ENCODE measurements around the gene LEKR1. TPM values are rescaled to one million over a fixed set of nuclear protein-coding genes. Genes with fewer than 3 reads are reported as not detected.

LEKR1 gene
- total RNA-seq, 1 donor from 2014 or later, result 1.3 TPM

GRCh38 chr3:157078131-157078810 lies 252.1 kb downstream of the LEKR1 start:
- DNase-seq (ENCODE audit: low read depth), result no peak

DNA sequence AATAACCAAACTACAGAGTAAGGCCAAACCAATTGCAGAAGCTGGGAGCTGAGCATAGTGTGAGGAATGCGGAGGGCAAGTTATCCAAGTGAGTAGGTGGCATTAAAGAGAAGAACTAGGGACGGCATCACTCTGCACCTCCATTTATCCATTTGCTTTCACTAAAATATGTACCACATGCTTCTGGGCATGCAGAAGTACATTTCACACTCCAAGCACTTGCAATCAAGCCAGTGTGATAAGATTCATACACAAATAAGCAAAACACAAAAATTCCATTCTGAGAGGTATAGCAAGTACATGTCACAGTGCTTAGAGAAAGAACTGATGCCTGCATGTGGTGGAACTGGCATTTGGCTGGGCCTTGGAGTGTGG lies 252.6 kb downstream of the LEKR1 start:
- DNase-seq (ENCODE audit: low read depth), result no peak

DNA sequence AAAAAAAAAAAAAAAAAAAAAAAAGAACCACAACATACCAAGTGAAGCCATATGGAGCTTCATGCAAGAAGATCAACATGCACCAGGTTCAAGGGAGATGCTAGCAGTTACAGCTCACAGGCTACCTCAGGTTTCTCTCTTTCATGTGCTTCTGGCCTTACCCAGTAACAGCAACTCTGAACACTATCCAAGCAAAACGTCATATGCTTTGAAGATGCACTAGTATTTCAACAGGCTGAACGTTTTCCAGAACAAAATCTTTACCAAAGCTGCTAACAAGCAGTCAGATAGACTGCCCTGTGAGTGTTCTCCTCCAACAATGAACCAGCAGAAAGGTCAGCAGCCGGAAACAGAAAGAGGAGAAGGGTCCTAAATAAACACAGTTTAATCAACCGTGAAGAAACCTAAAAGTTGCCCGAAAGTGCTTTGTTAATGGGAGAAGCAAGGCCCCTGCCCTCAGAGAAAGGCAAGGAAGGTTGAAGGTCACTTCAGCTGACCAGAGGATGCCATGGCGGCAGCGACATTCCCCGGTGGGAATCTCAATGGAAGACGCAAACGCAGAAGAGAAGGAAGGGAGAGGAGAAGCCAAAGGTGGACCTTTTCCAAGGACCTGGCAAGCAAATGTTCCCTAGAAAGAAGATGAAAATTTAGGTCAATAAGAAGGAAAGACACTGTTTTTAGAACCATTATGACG lies 253.7 kb downstream of the LEKR1 start:
- DNase-seq (ENCODE audit: low read depth), result no peak

DNA sequence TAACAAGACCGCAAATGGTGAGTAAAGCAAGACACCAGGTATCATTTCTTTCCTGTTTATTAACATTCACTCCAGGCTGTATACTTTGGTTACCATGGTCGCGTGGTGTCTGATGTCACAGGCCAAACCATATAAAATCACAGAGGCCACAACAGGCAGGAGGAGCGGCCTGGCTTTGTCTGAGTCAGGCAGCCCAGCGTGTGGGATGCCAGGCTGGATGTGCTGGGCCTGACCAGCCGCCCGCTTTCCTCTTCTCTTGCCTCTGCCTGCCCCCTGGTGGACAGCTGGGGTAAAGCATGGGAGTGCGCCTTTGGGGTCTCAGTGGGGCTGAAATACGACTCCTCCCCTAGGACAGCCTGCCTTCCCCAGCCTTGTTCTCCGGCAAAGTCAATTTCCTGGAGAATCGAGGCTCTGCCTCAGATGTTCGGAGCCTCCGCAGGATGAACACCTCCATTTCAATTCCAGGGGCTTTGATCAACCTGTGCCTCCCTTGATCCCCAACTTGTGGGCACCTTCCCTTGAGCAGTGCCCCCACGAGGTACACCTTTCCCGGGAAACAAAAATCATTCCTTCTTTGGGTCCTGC lies 255.6 kb downstream of the LEKR1 start:
- peak; percentile 98 for DNase-seq (ENCODE audit: low read depth)

DNA sequence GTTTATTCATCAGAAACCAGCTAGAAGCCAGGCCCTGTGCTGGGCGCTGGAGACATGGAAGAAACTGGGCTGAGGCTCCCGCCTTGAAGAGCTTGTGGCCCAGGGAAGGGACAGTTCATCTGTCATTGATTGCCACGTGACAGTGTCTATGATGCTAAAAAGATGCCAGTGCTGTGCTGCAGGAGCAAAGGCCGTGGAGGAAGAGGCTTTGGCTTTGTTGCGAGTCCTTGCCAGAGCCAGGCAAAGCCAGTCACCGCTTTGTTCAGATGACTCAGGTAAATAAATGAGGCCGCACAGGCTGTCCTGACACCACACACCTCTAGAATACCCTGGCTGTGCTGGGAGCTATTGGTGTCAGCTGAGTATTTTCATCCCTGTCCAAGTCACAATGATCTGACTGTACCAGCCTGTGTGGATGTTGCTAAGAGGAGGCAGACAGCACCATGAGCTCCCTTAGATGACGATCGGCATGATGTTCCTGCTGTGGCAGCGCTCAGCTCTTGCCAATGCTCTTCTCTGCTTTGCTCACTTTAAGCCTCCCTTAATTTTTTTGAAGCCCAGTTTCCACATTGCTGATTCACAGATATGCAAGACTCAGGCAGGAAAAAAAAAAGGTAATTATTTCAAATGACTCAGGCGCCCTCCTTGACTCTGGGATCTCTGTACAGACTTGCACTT lies 256.3 kb downstream of the LEKR1 start:
- no peak for DNase-seq (ENCODE audit: low read depth)

- DNase-seq (ENCODE audit: low read depth), result no peak
Measured at GRCh38 chr3:157083824-157084223, 257.7 kb downstream of the LEKR1 start.

GRCh38 chr3:157086060-157086750 lies 260.1 kb downstream of the LEKR1 start:
- DNase-seq (ENCODE audit: low read depth), result peak; percentile 82

DNA sequence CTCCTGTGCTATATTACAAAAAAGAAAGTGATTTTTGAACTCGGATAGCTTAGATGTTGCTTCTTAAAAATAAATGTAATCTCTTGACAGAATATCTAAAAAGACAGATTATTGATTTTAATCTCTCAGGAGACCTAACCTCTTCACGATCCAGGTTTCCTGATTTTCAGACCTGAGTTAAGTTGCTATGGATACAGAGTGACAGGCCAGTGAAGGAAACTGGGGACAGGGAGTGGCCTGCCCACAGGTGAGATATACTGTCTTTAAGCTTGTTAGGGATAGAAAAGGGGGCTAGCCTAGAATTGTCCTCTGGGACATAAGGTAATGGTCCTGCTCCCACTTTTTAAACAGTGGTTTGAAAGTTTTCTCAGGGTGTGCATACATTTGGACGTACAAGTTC lies 260.6 kb downstream of the LEKR1 start:
- DNase-seq (ENCODE audit: low read depth), result no peak

DNA sequence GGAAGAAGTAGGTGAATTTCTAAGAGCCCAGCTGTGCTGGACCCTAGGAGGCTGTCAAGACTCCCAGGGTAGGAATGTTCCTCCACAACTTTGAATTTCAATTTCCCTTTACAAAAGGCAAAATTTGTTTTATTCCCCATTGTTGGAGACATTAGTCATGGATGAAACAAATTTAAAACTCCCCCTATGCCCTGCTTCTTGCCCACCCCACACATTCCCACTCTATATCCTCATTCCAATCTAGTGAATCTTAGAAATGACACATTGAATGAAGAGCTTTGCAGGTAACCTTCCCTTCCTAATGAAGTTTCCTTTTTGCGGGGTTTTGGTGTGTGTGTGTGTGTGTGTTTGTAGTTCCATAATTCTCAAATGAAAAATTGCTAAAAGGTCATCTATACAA lies 261.2 kb downstream of the LEKR1 start:
- DNase-seq (ENCODE audit: low read depth), result no peak

DNA sequence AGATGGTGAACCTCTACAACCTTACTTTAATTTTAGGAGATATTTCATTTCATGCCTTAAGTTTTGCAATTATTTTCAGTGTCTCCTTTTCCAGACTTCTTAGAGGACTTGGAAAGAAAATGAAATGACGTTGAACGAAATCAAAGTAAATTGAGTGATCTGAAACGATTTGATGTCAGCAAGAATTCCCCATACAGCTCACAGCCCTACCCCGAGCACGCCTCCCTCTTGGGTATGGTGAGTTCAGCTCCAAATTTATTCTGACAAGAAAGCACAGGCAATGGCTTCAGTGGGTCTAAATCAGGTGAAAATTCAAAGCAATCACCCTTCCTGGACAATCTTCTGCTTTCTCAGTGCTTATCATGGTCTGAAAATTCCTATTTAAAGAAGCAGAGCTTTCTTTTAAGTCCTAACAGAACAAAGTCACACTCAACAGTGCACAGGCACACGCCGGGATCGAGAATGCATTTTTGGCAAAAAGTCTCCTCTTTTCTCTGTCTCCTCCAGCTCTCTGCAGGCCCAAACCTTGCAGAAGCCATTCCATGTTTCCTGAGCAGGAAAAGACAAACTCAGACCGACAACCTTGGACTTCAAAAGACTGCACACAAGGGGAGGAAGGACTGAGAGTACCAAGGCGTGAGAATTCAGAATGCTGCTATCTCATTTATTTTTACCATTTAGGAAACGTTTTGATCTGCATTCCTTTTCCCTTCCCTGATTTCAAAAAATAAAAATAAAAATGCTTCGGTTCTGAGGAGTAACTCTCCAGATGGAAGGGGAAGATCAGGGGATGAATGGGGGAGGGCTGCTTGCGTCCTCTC lies 261.8 kb downstream of the LEKR1 start:
- no peak for DNase-seq (ENCODE audit: low read depth)

DNA sequence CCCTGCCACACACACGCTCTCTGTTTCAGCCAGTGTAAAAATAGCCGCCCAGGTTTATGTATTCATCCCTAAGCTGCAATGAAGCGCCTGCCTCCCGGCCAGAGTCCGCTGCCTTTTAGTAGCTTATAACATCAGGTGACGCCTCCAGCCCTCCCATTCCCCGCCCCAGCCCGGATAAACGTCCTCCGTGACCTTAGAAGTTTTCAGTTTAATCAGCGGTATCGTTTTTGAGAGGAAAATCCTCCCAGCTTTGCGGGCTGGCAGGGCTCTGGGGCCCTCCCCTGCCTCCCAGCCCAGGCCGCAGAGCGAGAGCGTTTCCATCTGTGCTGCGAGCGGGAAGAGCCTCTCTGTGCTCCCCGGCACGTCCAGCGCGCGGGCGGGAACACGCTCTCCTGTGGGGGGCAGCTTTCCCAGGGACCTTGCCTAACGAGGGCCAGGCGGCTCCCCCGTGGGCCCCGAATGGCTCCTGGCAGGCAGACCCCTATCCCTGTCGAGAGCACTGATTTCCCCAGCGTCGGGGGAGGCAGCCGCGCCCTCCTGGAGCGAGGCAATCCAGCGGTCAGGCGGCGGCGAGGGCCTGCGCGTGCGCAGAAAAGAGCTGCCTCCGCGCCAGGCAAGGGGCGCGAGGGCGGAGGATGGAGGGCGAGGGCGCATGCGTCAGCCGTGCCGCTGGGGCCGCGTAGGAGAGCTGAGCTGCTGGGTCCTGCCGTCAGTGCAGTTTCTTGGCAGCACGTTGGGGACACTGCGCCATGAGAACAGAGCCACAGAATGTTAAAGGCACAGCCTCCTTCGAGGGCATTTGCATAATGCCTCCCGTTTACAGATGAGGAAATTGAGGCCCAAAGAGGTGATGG lies 262.7 kb downstream of the LEKR1 start:
- peak; percentile 95 for DNase-seq (ENCODE audit: low read depth)

GRCh38 chr3:157089455-157090221 lies 263.5 kb downstream of the LEKR1 start:
- no peak for DNase-seq (ENCODE audit: low read depth)

GRCh38 chr3:157091083-157091833 lies 265.1 kb downstream of the LEKR1 start:
- DNase-seq (ENCODE audit: low read depth), result no peak

DNA sequence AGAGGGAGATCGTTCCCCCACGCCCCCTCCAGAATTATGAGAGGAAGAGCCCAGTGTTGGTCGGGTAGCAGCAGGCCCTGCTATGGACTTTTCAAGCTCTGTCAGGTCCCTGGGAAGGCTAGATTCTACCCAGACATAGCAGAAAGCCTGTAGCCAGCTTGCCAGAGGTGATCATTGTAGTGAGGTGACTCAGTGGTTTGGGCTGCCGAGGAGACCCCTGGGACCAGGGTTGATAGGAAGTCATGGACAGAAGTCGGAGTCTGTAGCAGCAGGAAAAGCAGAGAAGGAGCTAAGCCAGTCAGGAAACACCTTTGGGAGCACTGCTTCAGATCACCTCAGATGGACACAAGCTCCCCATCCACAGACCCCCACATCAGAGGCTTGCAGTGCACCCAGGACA lies 266.1 kb downstream of the LEKR1 start:
- no peak for DNase-seq (ENCODE audit: low read depth)

DNA sequence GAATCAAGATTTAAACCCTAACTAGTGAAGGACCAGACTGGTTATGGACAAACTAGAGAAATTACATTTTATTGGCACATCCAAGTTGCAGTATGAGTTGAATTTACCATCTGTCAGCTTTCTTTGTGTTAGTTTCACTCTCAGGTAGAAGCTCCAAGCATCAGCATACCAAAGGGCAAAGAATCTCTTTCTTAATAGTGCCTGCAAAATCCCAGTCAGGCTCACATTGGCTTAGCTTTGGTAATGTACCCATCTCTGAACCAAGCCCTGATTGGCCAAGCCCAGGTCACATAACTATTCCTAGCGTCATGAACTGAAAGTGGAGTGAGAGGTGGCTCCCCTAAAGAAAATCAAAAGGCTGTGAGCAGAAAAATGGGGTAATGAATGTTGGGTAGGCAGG lies 266.9 kb downstream of the LEKR1 start:
- no peak for DNase-seq (ENCODE audit: low read depth)

DNA sequence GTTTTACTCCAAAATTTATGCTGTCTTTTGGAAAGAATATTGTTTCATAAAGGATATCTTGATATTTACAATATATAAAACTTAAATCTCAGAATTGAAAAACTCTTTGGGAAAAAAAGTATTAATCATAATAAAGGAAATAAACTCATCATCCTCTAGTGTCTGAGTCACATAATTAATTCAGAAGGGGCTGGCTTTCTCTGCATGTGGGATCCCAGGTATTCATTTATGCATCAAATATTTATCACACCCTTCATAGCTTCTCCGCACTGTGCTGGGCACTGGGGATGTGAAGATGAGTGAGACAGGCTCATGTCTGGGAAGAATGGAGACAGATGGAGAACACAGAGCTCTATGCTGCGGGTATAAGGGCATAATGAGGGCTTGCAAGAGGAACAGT lies 268.1 kb downstream of the LEKR1 start:
- no peak for DNase-seq (ENCODE audit: low read depth)

DNA sequence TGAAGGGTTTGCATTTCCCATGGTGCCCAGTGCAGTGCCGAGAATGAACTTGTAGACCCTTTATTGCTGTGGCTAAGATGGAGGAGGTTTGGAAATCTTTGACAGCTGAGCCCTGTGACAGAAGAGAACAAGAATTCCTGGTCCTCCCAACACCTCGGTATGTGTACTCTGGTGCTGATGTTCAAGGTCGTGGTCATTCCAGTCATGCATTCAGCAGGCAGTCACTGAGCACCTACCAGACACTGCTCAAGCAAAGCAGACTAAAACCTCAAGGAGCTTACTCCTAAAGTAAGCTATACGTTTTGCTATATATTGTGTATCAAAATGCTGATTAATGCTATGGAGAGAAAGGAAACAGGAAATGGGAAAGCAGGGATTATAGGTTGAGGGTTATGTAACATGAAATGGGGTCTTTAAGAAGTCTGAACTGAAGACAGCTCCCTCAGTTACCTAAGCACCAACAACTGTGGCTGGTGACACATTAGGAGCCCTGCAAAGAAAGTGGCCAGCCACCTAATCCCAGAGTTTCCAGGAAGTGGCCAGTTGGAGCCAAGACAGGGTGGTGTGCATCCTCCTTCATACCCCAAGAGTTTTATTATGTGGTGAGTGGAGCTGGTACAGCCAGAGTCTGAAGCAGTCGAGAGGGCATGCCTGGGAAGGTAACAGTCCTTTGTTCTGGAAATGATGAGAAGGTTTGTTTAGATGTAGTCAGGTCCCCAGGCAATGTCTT lies 268.8 kb downstream of the LEKR1 start:
- peak; percentile 66 for DNase-seq (ENCODE audit: low read depth)
